Karpas-422 (cell line): ENCODE results near the gene SH3BP2. TPM values are rescaled to one million over a fixed set of nuclear protein-coding genes. Genes with fewer than 3 reads are reported as not detected.

Experiments
- DNase-seq: peaks from one replicate; pipeline ENCODE4 v3.0.0-alpha.2; 2015
- H2AFZ ChIP-seq: fragments of 200-600 bp; sonication (generic); 2 replicates; pipeline ENCODE4 v1.6.1; 2014; ENCODE audit warnings: antibody characterized with exemption, low read length, mixed read lengths
- H3K27ac ChIP-seq: fragments of 200-600 bp; sonication (generic); 2 replicates; pipeline ENCODE4 v1.5.1; 2014; ENCODE audit warnings: mild to moderate bottlenecking, low read length, moderate library complexity
- H3K27me3 ChIP-seq: fragments of 200-600 bp; sonication (generic); 2 replicates; pipeline ENCODE4 v1.6.1; 2014; ENCODE audit warnings: low read length, mixed read lengths
- H3K36me3 ChIP-seq: fragments of 200-600 bp; sonication (generic); 2 replicates; pipeline ENCODE4 v1.6.1; 2014; ENCODE audit warnings: low read length, mixed read lengths; ENCODE audit not compliant: insufficient read depth
- H3K4me1 ChIP-seq: fragments of 200-600 bp; sonication (generic); 2 replicates; pipeline ENCODE4 v1.6.1; 2014; ENCODE audit warnings: mild to moderate bottlenecking, low read length, mixed read lengths
- H3K4me2 ChIP-seq: fragments of 200-600 bp; sonication (generic); 2 replicates; pipeline ENCODE4 v1.6.1; 2014; ENCODE audit warnings: low read length, low read depth, mild to moderate bottlenecking; ENCODE audit not compliant: poor library complexity, severe bottlenecking
- H3K4me3 ChIP-seq: fragments of 200-600 bp; sonication (generic); 2 replicates; pipeline ENCODE4 v1.5.1; 2014; ENCODE audit warnings: mild to moderate bottlenecking, antibody characterized with exemption, low read length, mixed read lengths
- H3K79me2 ChIP-seq: fragments of 200-600 bp; sonication (generic); 2 replicates; pipeline ENCODE4 v1.6.1; 2014; ENCODE audit warnings: mild to moderate bottlenecking, low read length, mixed read lengths
- H3K9ac ChIP-seq: fragments of 200-600 bp; sonication (generic); 2 replicates; pipeline ENCODE4 v1.6.0; 2014; ENCODE audit warnings: low read length
- H3K9me2 ChIP-seq: fragments of 200-600 bp; sonication (generic), shearing (Covaris generic); replicated peaks from 2 replicates; pipeline ENCODE4 v1.6.0; 2014; ENCODE audit warnings: mild to moderate bottlenecking, low read length, moderate library complexity; ENCODE audit not compliant: insufficient read depth
- H3K9me3 ChIP-seq: fragments of 300-700, 200-600 bp; sonication (generic); 2 replicates; pipeline ENCODE4 v1.6.1; 2014; ENCODE audit warnings: low read length, mixed read lengths
- H4K20me1 ChIP-seq: fragments of 200-600 bp; sonication (generic); 2 replicates; pipeline ENCODE4 v1.6.1; 2014; ENCODE audit warnings: mild to moderate bottlenecking, antibody characterized with exemption, low read length, low read depth; ENCODE audit not compliant: insufficient read depth
- total RNA-seq: library from RNA; depleted of rRNA; stranded (reverse); fragments of >200 nt; shearing (Covaris generic); gene quantifications from 2 replicates; pipeline ENCODE4 v1.2.3, GENCODE V29; 2014; ENCODE audit warnings: low replicate concordance; rRNA removed

The SH3BP2 gene
- 17.2 and 29.9 TPM in 2 replicates for total RNA-seq

- Histone ChIP-seq H3K9ac (peak within 1 kb of the TSS; percentile 56), H3K4me3 (peak within 1 kb of the TSS; percentile 51; the same call in 1 of the 2 replicates), H3K9me2 (no peaks in the 10 kb centered on the region), H3K79me2 (no peaks in the 10 kb centered on the region), H4K20me1 (peaks cover 15% of the 10 kb centered on the region; the same call in 1 of the 2 replicates), H2AFZ (no peak within 1 kb of the TSS), H3K27ac (no peak within 1 kb of the TSS), H3K4me1 (peaks cover 17% of the 10 kb centered on the region), H3K4me2 (peak within 1 kb of the TSS; percentile 61), H3K9me3 (no peaks in the 10 kb centered on the region), H3K27me3 (no peaks in the 10 kb centered on the region), H3K36me3 (no peaks in the 10 kb centered on the region)
- peak; percentile 90 for DNase-seq
Observed at GRCh38 chr4:2792711-2793585, at the start of gene SH3BP2. Gene SH3BP2, plus strand, starts transcription at chr4:2793085. Its CDS starts 27,533 bp downstream, at chr4:2820618.

- Histone ChIP-seq H3K27me3 (no peaks in the 10 kb centered on the region), H3K4me1 (peaks cover 37% of the 10 kb centered on the region), H3K9ac (no peak overlapping the region), H3K9me3 (no peaks in the 10 kb centered on the region), H3K79me2 (peaks cover 19% of the 10 kb centered on the region; the same call in 1 of the 2 replicates), H3K4me2 (no peak overlapping the region), H3K27ac (no peak overlapping the region), H3K9me2 (no peaks in the 10 kb centered on the region), H2AFZ (no peak overlapping the region), H3K36me3 (peaks cover 31% of the 10 kb centered on the region), H4K20me1 (peaks cover 5% of the 10 kb centered on the region; the same call in 1 of the 2 replicates), H3K4me3 (no peak overlapping the region)
- DNase-seq: no peak
Observed at GRCh38 chr4:2743518-2744445, 49.1 kb upstream of the SH3BP2 start.

- Histone ChIP-seq H3K36me3 (peaks cover 38% of the 10 kb centered on the region), H4K20me1 (peaks cover 5% of the 10 kb centered on the region)
Observed at GRCh38 chr4:2744576-2745270, 48.2 kb upstream of the SH3BP2 start.

GRCh38 chr4:2745516-2745915, 47.4 kb upstream of the SH3BP2 start:
- Histone ChIP-seq H3K79me2 (peaks cover 35% of the 10 kb centered on the region), H3K27me3 (no peaks in the 10 kb centered on the region), H3K27ac (peak overlapping the region; percentile 95), H3K36me3 (peaks cover 38% of the 10 kb centered on the region), H3K4me1 (peaks cover 49% of the 10 kb centered on the region), H3K4me2 (peak overlapping the region; percentile 64), H3K4me3 (no peak overlapping the region), H3K9me2 (no peaks in the 10 kb centered on the region), H4K20me1 (peaks cover 5% of the 10 kb centered on the region), H3K9me3 (no peaks in the 10 kb centered on the region), H3K9ac (peak overlapping the region; percentile 64; the same call in 1 of the 2 replicates), H2AFZ (no peak overlapping the region)
- no peak for DNase-seq

More at GRCh38 chr4:2744576-2745270, 48.2 kb upstream of the SH3BP2 start:
- no peak overlapping the region for H3K4me2 ChIP-seq
- no peak overlapping the region for H3K4me3 ChIP-seq
- H3K27ac ChIP-seq: no peak overlapping the region
- no peak overlapping the region for H2AFZ ChIP-seq
- no peaks in the 10 kb centered on the region for H3K9me3 ChIP-seq
- no peaks in the 10 kb centered on the region for H3K9me2 ChIP-seq
- no peak overlapping the region for H3K9ac ChIP-seq
- no peaks in the 10 kb centered on the region for H3K27me3 ChIP-seq
- H3K79me2 ChIP-seq: peaks cover 28% of the 10 kb centered on the region
- peaks cover 46% of the 10 kb centered on the region for H3K4me1 ChIP-seq
- DNase-seq: no peak

GRCh38 chr4:2745981-2746806, 46.7 kb upstream of the SH3BP2 start:
- Histone ChIP-seq H3K4me3 (peak overlapping the region; percentile 49; the same call in 1 of the 2 replicates), H3K9me2 (no peaks in the 10 kb centered on the region), H3K79me2 (peaks cover 42% of the 10 kb centered on the region), H2AFZ (no peak overlapping the region), H3K27ac (peak overlapping the region; percentile 95), H3K36me3 (peaks cover 38% of the 10 kb centered on the region), H3K9me3 (no peaks in the 10 kb centered on the region), H3K4me2 (peak overlapping the region; percentile 64), H3K9ac (peak overlapping the region; percentile 64), H4K20me1 (peaks cover 10% of the 10 kb centered on the region), H3K27me3 (no peaks in the 10 kb centered on the region), H3K4me1 (peaks cover 49% of the 10 kb centered on the region)
- DNase-seq: peak; percentile 92

- peak overlapping the region; percentile 49; the same call in 1 of the 2 replicates for H3K4me3 ChIP-seq
- H3K36me3 ChIP-seq: peaks cover 38% of the 10 kb centered on the region
- H3K9ac ChIP-seq: peak overlapping the region; percentile 64
- H4K20me1 ChIP-seq: peaks cover 12% of the 10 kb centered on the region
- DNase-seq: peak; percentile 54
- H3K79me2 ChIP-seq: peaks cover 49% of the 10 kb centered on the region
- peaks cover 49% of the 10 kb centered on the region for H3K4me1 ChIP-seq
- no peaks in the 10 kb centered on the region for H3K27me3 ChIP-seq
- H3K27ac ChIP-seq: peak overlapping the region; percentile 95
- H2AFZ ChIP-seq: no peak overlapping the region
- H3K9me2 ChIP-seq: no peaks in the 10 kb centered on the region
- H3K4me2 ChIP-seq: peak overlapping the region; percentile 64
- no peaks in the 10 kb centered on the region for H3K9me3 ChIP-seq
Observed at GRCh38 chr4:2746891-2747695, 45.8 kb upstream of the SH3BP2 start.
